Measurements from ENCODE around the gene UNC79. TPM values are rescaled to one million over a fixed set of nuclear protein-coding genes. Genes with fewer than 3 reads are reported as not detected.

Gene UNC79
- total and polyA plus RNA-seq, 9 donors, result 0.04 to 1.1 (median 0.15) TPM

DNA sequence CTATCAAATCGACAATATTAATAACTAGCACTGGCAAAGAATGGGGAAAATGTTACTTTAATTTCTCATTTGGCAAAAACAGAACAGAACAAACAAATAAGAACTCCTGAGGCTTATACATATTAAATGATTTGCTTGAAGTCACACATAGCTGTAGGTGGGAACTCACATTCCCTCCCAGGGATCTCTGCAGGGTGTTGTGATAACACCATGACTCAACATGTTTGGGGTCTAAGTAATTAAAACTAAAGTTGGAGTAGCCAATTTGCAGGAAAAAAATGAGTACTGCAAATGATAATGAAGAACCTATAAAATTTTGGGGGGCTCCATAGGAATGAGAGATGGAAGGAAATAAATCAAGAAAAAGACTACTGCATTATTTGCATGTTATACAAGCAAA lies 27.5 kb downstream of the UNC79 start:
- Histone ChIP-seq H3K4me1 (ENCODE audit: insufficient read depth) (no peaks in the 10 kb centered on the region), H3K36me3 (no peaks in the 10 kb centered on the region), H3K27me3 (no peaks in the 10 kb centered on the region), H3K27ac (no peak overlapping the region), H3K9me3 (no peaks in the 10 kb centered on the region), H3K4me3 (no peak overlapping the region)
- no peak for DNase-seq
- TF ChIP-seq EP300 (IDR thresholded peaks at IDR 0.05) (no peak), POLR2A (IDR thresholded peaks at IDR 0.05) (no peak)
- TF ChIP-seq, protein P1, sequence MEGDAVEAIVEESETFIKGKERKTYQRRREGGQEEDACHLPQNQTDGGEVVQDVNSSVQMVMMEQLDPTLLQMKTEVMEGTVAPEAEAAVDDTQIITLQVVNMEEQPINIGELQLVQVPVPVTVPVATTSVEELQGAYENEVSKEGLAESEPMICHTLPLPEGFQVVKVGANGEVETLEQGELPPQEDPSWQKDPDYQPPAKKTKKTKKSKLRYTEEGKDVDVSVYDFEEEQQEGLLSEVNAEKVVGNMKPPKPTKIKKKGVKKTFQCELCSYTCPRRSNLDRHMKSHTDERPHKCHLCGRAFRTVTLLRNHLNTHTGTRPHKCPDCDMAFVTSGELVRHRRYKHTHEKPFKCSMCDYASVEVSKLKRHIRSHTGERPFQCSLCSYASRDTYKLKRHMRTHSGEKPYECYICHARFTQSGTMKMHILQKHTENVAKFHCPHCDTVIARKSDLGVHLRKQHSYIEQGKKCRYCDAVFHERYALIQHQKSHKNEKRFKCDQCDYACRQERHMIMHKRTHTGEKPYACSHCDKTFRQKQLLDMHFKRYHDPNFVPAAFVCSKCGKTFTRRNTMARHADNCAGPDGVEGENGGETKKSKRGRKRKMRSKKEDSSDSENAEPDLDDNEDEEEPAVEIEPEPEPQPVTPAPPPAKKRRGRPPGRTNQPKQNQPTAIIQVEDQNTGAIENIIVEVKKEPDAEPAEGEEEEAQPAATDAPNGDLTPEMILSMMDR (IDR thresholded peaks at IDR 0.05), result no peak
- intact Hi-C loops (cut with DNase I), result no loop called here
- 85 to 98% (median 92%) methylated on average over 1 of the region's 1 CpG for WGBS, 3 donors

DNA sequence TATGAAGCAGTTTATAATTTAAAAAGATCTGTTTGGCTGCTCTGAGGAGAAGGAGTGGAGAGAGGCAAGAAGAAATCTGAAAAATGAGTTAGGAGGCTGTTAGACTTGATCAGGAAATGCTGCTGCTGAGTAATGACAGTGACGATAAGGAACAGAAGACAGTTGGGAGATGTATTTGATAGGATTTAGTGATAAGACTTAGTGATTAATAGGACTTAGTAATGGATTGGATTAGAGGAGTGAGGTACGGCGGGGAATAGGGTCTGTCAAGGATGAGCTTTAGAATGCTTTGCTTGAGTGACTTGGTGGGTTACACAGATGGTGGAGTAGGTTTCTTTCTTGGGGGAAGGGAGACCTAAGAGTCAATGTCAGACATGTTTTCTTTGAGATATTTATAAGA lies 31.7 kb downstream of the UNC79 start:
- Histone ChIP-seq H3K9me3 (no peaks in the 10 kb centered on the region), H3K4me1 (ENCODE audit: insufficient read depth) (no peaks in the 10 kb centered on the region), H3K27ac (no peak overlapping the region), H3K36me3 (no peaks in the 10 kb centered on the region), H3K4me3 (no peak overlapping the region), H3K27me3 (no peaks in the 10 kb centered on the region)
- intact Hi-C loops (cut with DNase I), result no loop called here
- no peak for DNase-seq
- TF ChIP-seq POLR2A (IDR thresholded peaks at IDR 0.05) (no peak), EP300 (IDR thresholded peaks at IDR 0.05) (no peak)
- TF ChIP-seq, protein P1 (IDR thresholded peaks at IDR 0.05), result no peak
- 55 to 69% (median 59%) methylated on average over 3 of the region's 3 CpGs for WGBS, 3 donors

DNA sequence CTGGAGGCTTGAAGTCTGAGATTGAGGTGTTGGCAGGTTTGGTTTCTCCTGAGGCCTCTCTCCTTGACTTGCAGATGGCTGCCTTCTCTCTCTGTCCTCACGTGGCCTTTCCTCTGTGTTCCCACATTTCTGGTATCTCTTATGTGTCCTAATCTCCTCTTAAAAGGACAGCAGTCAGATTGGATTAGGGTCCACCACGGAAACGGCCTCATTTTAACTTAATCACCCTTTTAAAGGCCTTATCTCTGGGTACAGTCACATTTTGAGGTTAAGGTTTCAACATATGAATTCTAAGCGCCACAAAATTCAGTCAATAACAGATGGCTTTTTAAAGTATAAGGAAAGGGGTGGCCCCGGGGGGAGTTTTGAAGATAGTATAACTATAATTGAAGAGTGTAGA lies 33.5 kb downstream of the UNC79 start:
- 28 to 51% (median 30%) methylated on average over 5 of the region's 5 CpGs for WGBS, 3 donors
- TF ChIP-seq EP300 (IDR thresholded peaks at IDR 0.05), result no peak
- TF ChIP-seq POLR2A (IDR thresholded peaks at IDR 0.05), result no peak
- TF ChIP-seq, protein P1 (IDR thresholded peaks at IDR 0.05), result no peak
- H3K36me3 ChIP-seq, result no peaks in the 10 kb centered on the region
- no peaks in the 10 kb centered on the region for H3K9me3 ChIP-seq
- H3K4me1 ChIP-seq (ENCODE audit: insufficient read depth), result no peaks in the 10 kb centered on the region
- intact Hi-C loops (cut with DNase I), result no loop called here
- H3K4me3 ChIP-seq, result no peak overlapping the region
- no peak for DNase-seq
- no peaks in the 10 kb centered on the region for H3K27me3 ChIP-seq
- H3K27ac ChIP-seq, result no peak overlapping the region

DNA sequence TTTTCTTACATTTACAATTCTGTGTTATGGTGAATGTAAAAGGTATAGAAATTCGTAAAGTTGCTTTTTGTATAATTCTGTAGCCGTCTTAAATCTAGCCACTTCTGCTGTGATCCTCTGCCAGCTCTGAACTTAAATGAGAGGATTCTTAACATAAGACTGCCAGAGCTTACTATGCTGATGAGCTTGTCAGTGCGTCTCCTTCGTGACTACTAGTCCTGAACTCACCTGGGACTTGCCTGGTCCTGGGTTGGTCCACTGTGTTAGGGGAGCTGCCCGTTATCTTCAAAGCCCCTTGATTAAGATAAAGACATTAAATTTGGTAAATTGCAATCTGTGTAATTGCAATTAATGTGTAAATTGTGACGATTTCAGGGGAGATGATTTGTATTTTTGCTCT lies 44.7 kb downstream of the UNC79 start:
- 67 to 80% (median 67%) methylated on average over 6 of the region's 6 CpGs for WGBS, 3 donors
- H3K4me3 ChIP-seq, result no peak overlapping the region
- intact Hi-C loops (cut with DNase I), result no loop called here

More for the DNA sequence above, 44.7 kb downstream of the UNC79 start:
- DNase-seq, result no peak
- no peaks in the 10 kb centered on the region for H3K27me3 ChIP-seq
- no peak for TF ChIP-seq POLR2A (IDR thresholded peaks at IDR 0.05)
- TF ChIP-seq EP300 (IDR thresholded peaks at IDR 0.05), result no peak
- TF ChIP-seq, protein P1 (IDR thresholded peaks at IDR 0.05), result no peak
- H3K36me3 ChIP-seq, result no peaks in the 10 kb centered on the region
- H3K4me1 ChIP-seq (ENCODE audit: insufficient read depth), result no peaks in the 10 kb centered on the region
- H3K27ac ChIP-seq, result no peak overlapping the region
- no peaks in the 10 kb centered on the region for H3K9me3 ChIP-seq

All from ovary (tissue), 9 donors.